ENCODE measurements around the gene MOV10.

- TF ChIP-seq CTCF (IDR thresholded peaks at IDR 0.05; ENCODE audit: borderline replicate concordance, extremely low read depth, low read length, poor library complexity, severe bottlenecking) (no peak), EZH2 (IDR thresholded peaks at IDR 0.05; ENCODE audit: borderline replicate concordance, low read depth, low read length, severe bottlenecking) (no peak)
Observed at GRCh38 chr1:112625696-112626095, 48.8 kb upstream of the MOV10 start.

Measured in DND-41 (cell line).